ENCODE measurements around the gene TMEM88.

The TMEM88 gene

DNA sequence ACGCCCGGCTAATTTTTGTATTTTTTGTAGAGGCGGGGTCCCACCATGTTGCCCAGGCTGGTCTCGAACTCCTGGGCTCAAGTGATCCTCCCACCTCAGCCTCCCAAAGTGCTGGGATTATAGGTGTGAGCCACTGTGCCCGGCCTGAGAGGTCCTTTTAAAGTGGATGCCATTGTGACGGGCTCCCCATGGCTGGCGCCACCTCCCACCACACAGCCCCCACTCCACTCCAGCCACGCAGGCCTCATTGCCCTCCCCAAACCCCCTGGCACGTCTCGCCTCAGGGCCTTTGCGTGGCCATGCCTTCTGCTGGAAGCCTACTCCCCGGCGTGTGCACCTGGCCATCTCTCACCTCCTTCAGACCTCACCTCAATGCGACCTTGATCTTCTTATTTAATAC, 32.7 kb upstream of the TMEM88 start:
- in situ Hi-C loops (cut with MboI; ENCODE audit: low sequenced_read_pairs, unreplicated experiment), result no loop called here
- no peak for DNase-seq (ENCODE audit: low spot score)
- TF ChIP-seq, protein P1, sequence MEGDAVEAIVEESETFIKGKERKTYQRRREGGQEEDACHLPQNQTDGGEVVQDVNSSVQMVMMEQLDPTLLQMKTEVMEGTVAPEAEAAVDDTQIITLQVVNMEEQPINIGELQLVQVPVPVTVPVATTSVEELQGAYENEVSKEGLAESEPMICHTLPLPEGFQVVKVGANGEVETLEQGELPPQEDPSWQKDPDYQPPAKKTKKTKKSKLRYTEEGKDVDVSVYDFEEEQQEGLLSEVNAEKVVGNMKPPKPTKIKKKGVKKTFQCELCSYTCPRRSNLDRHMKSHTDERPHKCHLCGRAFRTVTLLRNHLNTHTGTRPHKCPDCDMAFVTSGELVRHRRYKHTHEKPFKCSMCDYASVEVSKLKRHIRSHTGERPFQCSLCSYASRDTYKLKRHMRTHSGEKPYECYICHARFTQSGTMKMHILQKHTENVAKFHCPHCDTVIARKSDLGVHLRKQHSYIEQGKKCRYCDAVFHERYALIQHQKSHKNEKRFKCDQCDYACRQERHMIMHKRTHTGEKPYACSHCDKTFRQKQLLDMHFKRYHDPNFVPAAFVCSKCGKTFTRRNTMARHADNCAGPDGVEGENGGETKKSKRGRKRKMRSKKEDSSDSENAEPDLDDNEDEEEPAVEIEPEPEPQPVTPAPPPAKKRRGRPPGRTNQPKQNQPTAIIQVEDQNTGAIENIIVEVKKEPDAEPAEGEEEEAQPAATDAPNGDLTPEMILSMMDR (IDR thresholded peaks at IDR 0.05; ENCODE audit: borderline replicate concordance, control extremely low read depth, extremely low read depth, insufficient read depth, missing control alignments), result no peak

DNA sequence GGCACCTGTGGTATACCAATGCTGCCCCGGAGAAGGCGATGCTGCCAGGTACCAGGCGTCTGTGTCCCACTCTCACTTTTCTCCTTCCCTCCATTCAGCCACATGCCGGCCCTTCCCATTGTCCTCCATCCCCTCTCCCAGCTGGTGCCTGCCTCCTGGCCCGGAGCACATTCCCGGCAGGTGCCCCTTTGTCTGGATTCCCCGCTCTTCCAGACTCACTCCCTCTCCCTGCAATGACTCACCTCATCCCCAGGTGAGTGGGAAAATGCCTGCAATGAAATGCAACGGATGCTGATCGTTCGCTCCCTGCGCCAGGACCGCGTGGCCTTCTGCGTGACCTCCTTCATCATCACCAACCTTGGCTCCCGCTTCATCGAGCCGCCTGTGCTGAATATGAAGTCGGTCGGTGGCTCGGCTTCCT, 31.3 kb upstream of the TMEM88 start:
- TF ChIP-seq, protein P1 (IDR thresholded peaks at IDR 0.05; ENCODE audit: borderline replicate concordance, control extremely low read depth, extremely low read depth, insufficient read depth, missing control alignments), result no peak
- no peak for DNase-seq (ENCODE audit: low spot score)
- in situ Hi-C loops (cut with MboI; ENCODE audit: low sequenced_read_pairs, unreplicated experiment), result no loop called here

DNA sequence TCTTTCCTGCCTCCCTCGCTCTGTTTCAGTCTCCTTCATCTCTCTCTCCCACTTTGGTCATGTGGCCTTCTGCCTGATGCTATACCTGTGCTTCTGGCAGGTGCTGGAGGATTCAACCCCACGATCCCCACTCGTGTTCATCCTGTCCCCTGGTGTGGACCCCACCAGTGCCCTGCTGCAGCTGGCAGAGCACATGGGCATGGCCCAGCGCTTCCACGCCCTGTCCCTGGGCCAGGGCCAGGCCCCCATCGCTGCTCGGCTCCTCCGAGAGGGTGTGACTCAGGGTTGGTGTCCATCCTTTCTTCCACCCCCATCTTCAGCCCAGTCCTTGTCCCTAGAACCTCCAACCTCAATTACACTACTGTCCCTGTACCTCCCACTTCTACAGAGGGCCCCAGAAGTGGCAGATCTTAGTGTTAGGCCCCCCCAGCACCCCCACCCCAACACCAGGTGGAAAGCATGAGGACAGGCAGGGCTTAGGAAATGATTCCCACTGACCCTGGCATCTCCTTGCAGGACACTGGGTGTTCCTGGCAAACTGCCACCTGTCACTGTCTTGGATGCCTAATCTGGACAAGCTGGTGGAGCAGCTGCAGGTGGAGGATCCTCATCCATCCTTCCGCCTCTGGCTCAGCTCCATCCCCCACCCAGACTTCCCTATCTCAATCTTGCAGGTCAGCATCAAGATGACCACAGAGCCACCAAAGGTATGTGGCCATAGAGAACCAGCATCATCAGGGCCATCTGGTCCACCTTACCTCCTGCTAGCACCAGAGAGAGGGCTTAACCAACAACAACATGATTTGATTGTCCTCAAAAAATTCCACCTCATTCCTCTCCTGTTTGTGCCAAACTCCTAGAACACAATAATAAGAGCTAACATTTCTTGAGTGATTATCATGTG, 30.6 kb upstream of the TMEM88 start:
- in situ Hi-C loops (cut with MboI; ENCODE audit: low sequenced_read_pairs, unreplicated experiment), result no loop called here
- TF ChIP-seq, protein P1 (IDR thresholded peaks at IDR 0.05; ENCODE audit: borderline replicate concordance, control extremely low read depth, extremely low read depth, insufficient read depth, missing control alignments), result no peak

DNA sequence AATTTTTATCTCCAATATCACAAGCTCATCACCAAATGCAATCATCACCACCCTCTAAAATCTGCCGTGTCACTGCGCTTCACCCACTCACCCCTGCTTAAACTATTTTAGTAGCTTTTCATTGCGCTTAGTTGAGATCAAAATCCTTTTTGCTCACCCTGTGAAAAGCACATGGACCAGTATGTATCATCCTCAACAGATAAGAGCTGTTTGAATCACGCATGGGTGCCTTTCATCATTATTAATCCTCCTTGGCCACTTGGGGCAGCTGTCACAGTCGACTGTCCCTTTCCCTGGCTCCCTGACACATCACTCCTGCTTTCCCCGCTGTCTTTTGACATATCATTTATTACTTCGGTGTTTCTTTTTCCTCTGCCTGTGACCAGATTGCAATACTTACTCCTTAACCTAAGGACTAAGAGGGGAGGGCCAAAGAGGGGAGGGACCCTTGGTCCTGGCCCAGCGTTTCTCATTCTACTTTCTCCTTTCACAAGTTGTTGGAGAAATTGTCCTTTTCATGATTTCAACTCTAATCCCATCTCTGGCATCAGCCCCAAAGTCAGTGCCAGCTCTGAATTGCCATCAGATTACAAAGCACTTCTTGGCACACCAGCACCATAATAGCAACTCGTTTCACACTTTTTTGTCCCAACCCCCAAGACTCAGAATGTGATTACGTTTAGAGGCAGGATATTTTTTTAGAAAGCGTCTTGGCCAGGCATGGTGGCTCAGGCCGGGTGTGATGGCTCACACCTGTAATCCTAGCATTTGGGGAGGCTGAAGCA, 29.5 kb upstream of the TMEM88 start:
- TF ChIP-seq, protein P1 (IDR thresholded peaks at IDR 0.05; ENCODE audit: borderline replicate concordance, control extremely low read depth, extremely low read depth, insufficient read depth, missing control alignments), result no peak
- DNase-seq (ENCODE audit: low spot score), result no peak
- in situ Hi-C loops (cut with MboI; ENCODE audit: low sequenced_read_pairs, unreplicated experiment), result no loop called here

More for the DNA sequence above, 30.6 kb upstream of the TMEM88 start:
- no peak for DNase-seq (ENCODE audit: low spot score)

DNA sequence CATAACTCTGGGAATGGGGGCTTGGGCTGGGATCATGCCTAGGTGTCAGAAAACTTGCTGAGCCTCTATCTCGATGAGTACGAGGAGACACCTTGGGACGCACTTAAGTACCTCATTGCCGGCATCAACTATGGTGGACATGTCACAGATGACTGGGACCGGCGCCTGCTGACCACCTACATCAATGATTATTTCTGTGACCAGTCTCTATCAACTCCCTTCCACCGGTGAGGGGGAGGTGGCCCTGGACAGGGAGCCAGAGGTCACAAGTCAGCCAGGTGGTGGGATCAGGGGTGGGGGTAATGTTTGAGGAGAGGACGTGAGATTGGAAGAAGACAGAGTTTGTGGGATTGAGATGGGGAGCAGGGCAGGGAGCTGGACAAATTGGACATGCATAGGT, 24.2 kb upstream of the TMEM88 start:
- in situ Hi-C loops (cut with MboI; ENCODE audit: low sequenced_read_pairs, unreplicated experiment), result no loop called here
- no peak for DNase-seq (ENCODE audit: low spot score)

DNA sequence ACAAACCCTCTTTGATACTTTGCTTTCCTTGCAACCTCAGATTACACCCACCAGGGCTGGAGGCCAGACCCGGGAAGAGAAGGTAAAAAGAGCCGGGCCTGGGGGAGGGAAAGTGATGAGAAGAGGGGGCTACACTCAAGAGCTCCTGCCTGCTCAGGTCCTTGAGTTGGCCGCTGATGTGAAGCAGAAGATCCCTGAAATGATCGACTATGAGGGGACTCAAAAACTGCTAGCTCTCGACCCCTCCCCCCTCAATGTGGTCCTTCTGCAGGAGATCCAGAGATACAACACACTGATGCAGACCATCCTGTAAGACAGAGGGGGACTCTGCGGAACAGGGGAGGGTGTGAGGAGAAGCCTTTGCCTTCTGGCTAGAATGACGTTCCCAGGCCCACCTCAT, 23.6 kb upstream of the TMEM88 start:
- no peak for DNase-seq (ENCODE audit: low spot score)
- in situ Hi-C loops (cut with MboI; ENCODE audit: low sequenced_read_pairs, unreplicated experiment), result no loop called here
- TF ChIP-seq, protein P1 (IDR thresholded peaks at IDR 0.05; ENCODE audit: borderline replicate concordance, control extremely low read depth, extremely low read depth, insufficient read depth, missing control alignments), result no peak

More for the DNA sequence above, 24.2 kb upstream of the TMEM88 start:
- TF ChIP-seq, protein P1 (IDR thresholded peaks at IDR 0.05; ENCODE audit: borderline replicate concordance, control extremely low read depth, extremely low read depth, insufficient read depth, missing control alignments), result no peak
